ENCODE results near the gene SEC14L1.

GRCh38 chr17:77163001-77163400, 22.2 kb downstream of the SEC14L1 start:
- TF ChIP-seq CTCF (IDR thresholded peaks at IDR 0.05; ENCODE audit: poor library complexity) (no peak), EZH2phosphoT487 (IDR thresholded peaks at IDR 0.05; ENCODE audit: low read depth, severe bottlenecking, unreplicated experiment) (no peak), EZH2 (IDR thresholded peaks at IDR 0.05; ENCODE audit: borderline replicate concordance) (no peak)

All from hepatocyte (in vitro differentiated cells).